PC-3 (cell line): Measurements from ENCODE around the gene LY6G5C. TPM values are rescaled to one million over a fixed set of nuclear protein-coding genes. Genes with fewer than 3 reads are reported as not detected.

Experiments
- ATAC-seq: fragments of 200-7000 bp; cut with Tn5 transposase; 2 replicates; pipeline ENCODE4 v1.9.1; 2020; ENCODE audit warnings: mild to moderate bottlenecking, moderate library complexity
- BruUV-seq: library from RNA; stranded (reverse); fragments of 400-500 nt; replicated peaks from 2 replicates; lab custom pipeline; 2021; lab: Mats Ljungman, UMichigan
- CTCF ChIA-PET: fragments of 300-600 bp; sonication (Branson Sonifier 250); formaldehyde crosslinking; loops from one replicate; lab custom pipeline; 2022; ENCODE audit warnings: antibody characterized with exemption; lab: Charles Lee
- POLR2A ChIA-PET: fragments of 300-600 bp; sonication (Branson Sonifier 250); formaldehyde crosslinking; loops from one replicate; lab custom pipeline; 2022; ENCODE audit warnings: antibody characterized with exemption; ENCODE audit not compliant: unreplicated experiment; lab: Charles Lee
- DNase-seq: peaks from one replicate; pipeline ENCODE4 v3.0.0-alpha.2; 2015
- H2AFZ ChIP-seq: fragments of 300-600 bp; sonication (generic); 2 replicates; pipeline ENCODE4 v1.6.0; 2016; ENCODE audit warnings: antibody characterized with exemption, low read length
- H3F3A ChIP-seq: fragments of 300-600 bp; sonication (generic); one replicate; pipeline ENCODE4 v1.6.0; 2017; ENCODE audit warnings: antibody characterized with exemption, low read length, control low read depth, mild to moderate bottlenecking; ENCODE audit not compliant: unreplicated experiment
- H3K27ac ChIP-seq: fragments of 300-600 bp; sonication (generic); 2 replicates; pipeline ENCODE4 v1.5.1; 2016; ENCODE audit warnings: mild to moderate bottlenecking, low read length
- H3K27me3 ChIP-seq: fragments of 300-600 bp; sonication (generic); 2 replicates; pipeline ENCODE4 v1.6.1; 2016; ENCODE audit warnings: low read length, mixed read lengths
- H3K36me3 ChIP-seq: fragments of 300-600 bp; sonication (generic); 2 replicates; pipeline ENCODE4 v1.6.1; 2016; ENCODE audit warnings: low read depth, mixed run types, low read length, mixed read lengths
- H3K4me1 ChIP-seq: fragments of 300-600 bp; sonication (generic); 2 replicates; pipeline ENCODE4 v1.5.1; 2016; ENCODE audit warnings: low read length; ENCODE audit not compliant: insufficient read depth
- H3K4me2 ChIP-seq: fragments of 300-600 bp; sonication (generic); 2 replicates; pipeline ENCODE4 v1.6.0; 2016; ENCODE audit warnings: low read length
- H3K4me3 ChIP-seq: fragments of 300-600 bp; sonication (generic); 2 replicates; pipeline ENCODE4 v1.5.1; 2016; ENCODE audit warnings: mild to moderate bottlenecking, low read length, mixed read lengths
- H3K79me2 ChIP-seq: fragments of 300-600 bp; sonication (generic); 2 replicates; pipeline ENCODE4 v1.6.1; 2017; ENCODE audit warnings: low read length, mixed read lengths
- H3K9ac ChIP-seq: fragments of 300-600 bp; sonication (generic); 2 replicates; pipeline ENCODE4 v1.6.0; 2016; ENCODE audit warnings: mild to moderate bottlenecking, low read length
- H3K9me2 ChIP-seq: fragments of 300-600 bp; sonication (generic); replicated peaks from 2 replicates; pipeline ENCODE4 v1.6.1; 2016; ENCODE audit warnings: mixed run types, low read length, mixed read lengths
- H3K9me3 ChIP-seq: fragments of 300-600 bp; sonication (generic); 2 replicates; pipeline ENCODE4 v1.6.1; 2016; ENCODE audit warnings: low read length, mixed read lengths
- H4K20me1 ChIP-seq: fragments of 300-600 bp; sonication (generic); 2 replicates; pipeline ENCODE4 v1.6.1; 2016; ENCODE audit warnings: low read length, mixed read lengths
- CTCF ChIP-seq: fragments of 300-600 bp; sonication (generic); conservative IDR thresholded peaks from 2 replicates; pipeline ENCODE4 v1.5.1; 2017; ENCODE audit warnings: antibody characterized with exemption, low read depth, mild to moderate bottlenecking, low read length
- EZH2 ChIP-seq: fragments of 300-600 bp; sonication (generic); IDR thresholded peaks from one replicate; pipeline ENCODE4 v1.6.1; 2017; ENCODE audit warnings: antibody characterized with exemption, mild to moderate bottlenecking, low read length; ENCODE audit not compliant: unreplicated experiment
- EZH2phosphoT487 ChIP-seq: fragments of 300-600 bp; sonication (generic); IDR thresholded peaks from 2 replicates; pipeline ENCODE4 v1.6.1; 2018; ENCODE audit warnings: mild to moderate bottlenecking, antibody characterized with exemption, low read length, borderline replicate concordance
- intact Hi-C: fragments of 100-400 bp; cut with micrococcal nuclease; formaldehyde crosslinking; loops from 2 replicates; pipeline ENCODE4 v1.9.0; 2023
- total RNA-seq: library from RNA; depleted of rRNA; stranded (reverse); fragments of >200 nt; gene quantifications from 2 replicates; pipeline ENCODE4 v1.2.3, GENCODE V29; 2014

LY6G5C gene
- total RNA-seq, 1 experiment from 2014 or later = 1.8 TPM

DNA sequence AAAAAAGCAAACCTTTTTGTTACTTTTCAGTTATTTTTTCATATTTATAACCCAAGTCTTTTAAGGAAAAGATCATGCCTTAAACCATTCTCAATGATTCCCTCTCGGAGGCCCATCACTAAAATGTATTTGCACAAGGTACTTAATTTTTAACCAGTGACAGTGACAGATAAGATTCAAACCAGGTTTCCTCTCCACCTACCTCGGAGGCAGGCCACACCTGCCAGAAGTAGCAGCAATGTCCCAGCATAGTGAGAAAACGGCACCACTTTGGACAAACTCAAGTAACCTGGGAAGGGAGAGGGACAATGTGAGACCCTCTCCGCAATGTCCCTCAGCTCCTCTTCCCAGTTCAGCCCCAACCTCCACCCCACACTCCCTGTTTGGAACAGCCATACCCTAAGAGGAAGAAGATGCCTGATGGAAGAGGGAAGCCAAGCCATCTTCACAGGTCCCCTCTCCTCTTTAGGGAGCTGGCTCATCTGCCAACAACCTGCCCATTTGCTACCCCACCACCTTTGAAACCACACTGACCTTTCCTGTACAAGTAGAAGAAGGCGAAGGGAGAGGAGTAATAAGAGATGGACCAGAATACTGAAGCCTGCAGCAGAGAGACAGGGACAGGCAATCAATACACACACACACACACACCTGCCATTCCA is 20.0 kb upstream of the LY6G5C start:
- no peak for TF ChIP-seq EZH2phosphoT487
- TF ChIP-seq EZH2 = no peak
- TF ChIP-seq CTCF = no peak
- Histone ChIP-seq H3K4me3 (peak overlapping the region; percentile 85; the same call in 1 of the 2 replicates), H3K36me3 (peaks cover 3% of the 10 kb centered on the region; the same call in 1 of the 2 replicates), H3K9me3 (no peaks in the 10 kb centered on the region), H3K27ac (no peak overlapping the region), H3K9ac (no peak overlapping the region), H3K27me3 (no peaks in the 10 kb centered on the region), H3K4me2 (peak overlapping the region; percentile 95; the same call in 1 of the 2 replicates), H4K20me1 (no peaks in the 10 kb centered on the region), H2AFZ (no peak overlapping the region), H3K4me1 (peaks cover 10% of the 10 kb centered on the region), H3K9me2 (no peaks in the 10 kb centered on the region), H3F3A (no peaks in the 10 kb centered on the region), H3K79me2 (peaks cover 25% of the 10 kb centered on the region)
- POLR2A ChIA-PET = interaction anchor here (0.6 kb wide), 1 partner anchor 1090 kb away, joined by 5 read pairs; no protein-coding TSS in a partner anchor
- BruUV-seq = no TSS peak
- intact Hi-C loops = no loop called here
- DNase-seq = no peak
- ATAC-seq = no peak
- CTCF ChIA-PET = no interaction called here

DNA sequence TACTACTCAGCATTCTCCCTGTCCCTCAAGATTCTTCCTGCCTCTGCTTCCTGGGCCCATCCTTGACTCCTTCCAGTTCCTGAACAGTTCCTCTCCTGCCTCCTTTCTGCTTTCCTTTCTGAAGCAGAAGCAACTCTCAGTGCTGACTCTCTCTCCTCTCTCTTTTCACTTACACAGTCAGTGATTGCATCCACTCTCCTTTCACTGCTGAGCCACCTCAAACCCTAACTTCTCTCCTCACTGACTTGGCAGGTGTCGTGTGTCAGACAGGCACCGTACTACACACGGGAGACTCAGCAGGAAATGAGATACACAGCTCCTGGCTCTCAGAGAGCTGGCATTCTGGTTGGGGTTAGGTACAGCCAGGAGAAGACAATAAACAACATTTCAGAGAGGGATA is 16.7 kb upstream of the LY6G5C start:
- no TSS peak for BruUV-seq
- Histone ChIP-seq H3F3A (no peaks in the 10 kb centered on the region), H3K27ac (no peak overlapping the region), H2AFZ (no peak overlapping the region), H3K9me3 (no peaks in the 10 kb centered on the region), H3K9me2 (no peaks in the 10 kb centered on the region), H3K27me3 (no peaks in the 10 kb centered on the region), H3K36me3 (peaks cover 3% of the 10 kb centered on the region; the same call in 1 of the 2 replicates), H4K20me1 (no peaks in the 10 kb centered on the region), H3K4me2 (no peak overlapping the region), H3K4me3 (no peak overlapping the region), H3K4me1 (peaks cover 10% of the 10 kb centered on the region), H3K79me2 (peaks cover 20% of the 10 kb centered on the region), H3K9ac (no peak overlapping the region)
- CTCF ChIA-PET = interaction anchor here (0.6 kb wide), 1 partner anchor 1268 kb away, joined by 3 read pairs; no protein-coding TSS in a partner anchor
- POLR2A ChIA-PET = no interaction called here
- TF ChIP-seq EZH2 (no peak), CTCF (no peak)
- intact Hi-C loops = no loop called here
- DNase-seq = no peak
- peak; percentile 25; the same call in 1 of the 2 replicates for ATAC-seq

DNA sequence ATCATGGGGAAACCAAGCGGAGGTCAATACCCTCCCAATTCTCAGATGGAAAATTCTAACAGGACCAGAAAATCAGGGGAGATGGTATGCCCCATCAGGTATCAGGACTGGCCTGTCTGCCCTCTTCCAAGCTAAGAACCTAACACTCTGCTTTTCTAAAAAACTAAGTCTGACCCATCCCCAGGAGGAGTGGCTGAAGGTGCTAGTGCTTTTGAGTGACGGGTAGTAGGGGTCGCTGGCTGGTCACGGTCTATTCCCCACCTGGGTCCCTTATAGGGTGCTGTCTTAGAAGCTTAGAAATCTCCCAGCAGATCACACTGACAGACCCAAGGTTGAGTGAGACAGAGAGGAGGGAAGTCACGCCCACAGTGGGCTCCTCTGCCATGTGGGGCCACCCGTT is 12.7 kb upstream of the LY6G5C start:
- no peak for ATAC-seq
- no peak for TF ChIP-seq EZH2
- no peak for TF ChIP-seq EZH2phosphoT487
- TF ChIP-seq CTCF = no peak
- POLR2A ChIA-PET = no interaction called here

More for the DNA sequence above, 12.7 kb upstream of the LY6G5C start:
- no peaks in the 10 kb centered on the region for H3K79me2 ChIP-seq
- H3K4me2 ChIP-seq = no peak overlapping the region
- CTCF ChIA-PET = no interaction called here
- 0 out of 2 replicates have a peak, but pooled peaks cover 3% of the 10 kb centered on the region for H3K4me1 ChIP-seq
- H3K9ac ChIP-seq = no peak overlapping the region
- intact Hi-C loops = no loop called here
- H3K36me3 ChIP-seq = peaks cover 7% of the 10 kb centered on the region; the same call in 1 of the 2 replicates
- H3K9me2 ChIP-seq = no peaks in the 10 kb centered on the region
- H3K9me3 ChIP-seq = no peaks in the 10 kb centered on the region
- H3K4me3 ChIP-seq = no peak overlapping the region
- H3F3A ChIP-seq = no peaks in the 10 kb centered on the region
- no peak overlapping the region for H2AFZ ChIP-seq
- BruUV-seq = no TSS peak
- no peak overlapping the region for H3K27ac ChIP-seq
- H3K27me3 ChIP-seq = no peaks in the 10 kb centered on the region
- no peaks in the 10 kb centered on the region for H4K20me1 ChIP-seq
- no peak for DNase-seq
